ENCODE data around the gene CTNND2. TPM values are rescaled to one million over a fixed set of nuclear protein-coding genes. Genes with fewer than 3 reads are reported as not detected.

The CTNND2 gene
- total RNA-seq, 1 donor from 2014 or later, result 143 TPM

DNA sequence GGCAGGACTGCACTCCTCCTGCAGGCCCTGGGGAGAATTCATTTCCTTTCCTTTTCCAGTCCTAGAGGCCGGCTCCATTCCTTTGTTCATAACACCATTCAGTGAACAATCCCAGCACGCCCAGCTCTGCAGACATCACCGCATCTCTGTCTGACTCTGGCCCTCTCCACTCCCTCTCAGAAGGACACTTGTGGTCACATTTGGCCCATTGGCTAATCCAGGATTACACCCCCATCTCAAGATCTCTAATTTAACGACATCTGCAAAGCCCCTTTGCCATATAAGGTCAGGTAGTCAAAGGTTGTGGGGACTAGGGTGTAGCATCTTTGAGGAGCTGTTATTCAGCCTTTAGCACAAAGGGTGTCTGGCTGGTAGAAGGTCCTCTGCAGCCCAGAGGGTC lies 958.2 kb downstream of the CTNND2 start:
- H3K4me1 Mint-ChIP-seq (ENCODE audit: low read depth), result peaks cover 8% of the 10 kb centered on the region
- DNase-seq (ENCODE audit: low spot score, unreplicated experiment), result no peak
- no peaks in the 10 kb centered on the region for H3K9me3 Mint-ChIP-seq (ENCODE audit: low read depth)
- no peak overlapping the region for H3K4me3 Mint-ChIP-seq (ENCODE audit: low read depth)
- TF ChIP-seq, protein P1, sequence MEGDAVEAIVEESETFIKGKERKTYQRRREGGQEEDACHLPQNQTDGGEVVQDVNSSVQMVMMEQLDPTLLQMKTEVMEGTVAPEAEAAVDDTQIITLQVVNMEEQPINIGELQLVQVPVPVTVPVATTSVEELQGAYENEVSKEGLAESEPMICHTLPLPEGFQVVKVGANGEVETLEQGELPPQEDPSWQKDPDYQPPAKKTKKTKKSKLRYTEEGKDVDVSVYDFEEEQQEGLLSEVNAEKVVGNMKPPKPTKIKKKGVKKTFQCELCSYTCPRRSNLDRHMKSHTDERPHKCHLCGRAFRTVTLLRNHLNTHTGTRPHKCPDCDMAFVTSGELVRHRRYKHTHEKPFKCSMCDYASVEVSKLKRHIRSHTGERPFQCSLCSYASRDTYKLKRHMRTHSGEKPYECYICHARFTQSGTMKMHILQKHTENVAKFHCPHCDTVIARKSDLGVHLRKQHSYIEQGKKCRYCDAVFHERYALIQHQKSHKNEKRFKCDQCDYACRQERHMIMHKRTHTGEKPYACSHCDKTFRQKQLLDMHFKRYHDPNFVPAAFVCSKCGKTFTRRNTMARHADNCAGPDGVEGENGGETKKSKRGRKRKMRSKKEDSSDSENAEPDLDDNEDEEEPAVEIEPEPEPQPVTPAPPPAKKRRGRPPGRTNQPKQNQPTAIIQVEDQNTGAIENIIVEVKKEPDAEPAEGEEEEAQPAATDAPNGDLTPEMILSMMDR (IDR thresholded peaks at IDR 0.05; ENCODE audit: unreplicated experiment), result no peak
- peaks cover 33% of the 10 kb centered on the region for H3K27me3 Mint-ChIP-seq
- H3K36me3 Mint-ChIP-seq (ENCODE audit: insufficient read depth), result no peaks in the 10 kb centered on the region
- no peak overlapping the region for H3K27ac Mint-ChIP-seq

DNA sequence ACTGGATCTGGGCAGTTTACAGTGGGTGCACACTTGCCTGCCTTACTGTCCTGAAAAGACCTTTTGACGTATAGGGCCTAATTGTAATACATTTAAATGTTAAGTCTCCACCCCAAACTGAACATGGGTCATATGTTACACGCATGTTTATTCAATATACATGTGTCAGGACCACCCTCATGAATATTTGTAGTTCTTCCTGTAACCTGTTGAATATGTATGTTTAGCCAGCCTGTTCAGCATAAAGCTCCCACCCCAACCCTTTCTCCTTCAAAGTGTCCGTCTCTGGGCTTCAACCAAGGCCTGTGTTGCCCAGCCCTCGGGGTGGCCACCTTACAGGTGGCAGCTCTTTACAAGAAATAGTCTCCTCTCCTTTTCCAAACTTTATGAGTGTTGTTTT lies 962.3 kb downstream of the CTNND2 start:
- Mint-ChIP-seq H3K27ac (no peak overlapping the region), H3K4me1 (ENCODE audit: low read depth) (peaks cover 8% of the 10 kb centered on the region), H3K9me3 (ENCODE audit: low read depth) (no peaks in the 10 kb centered on the region), H3K27me3 (peaks cover 23% of the 10 kb centered on the region), H3K36me3 (ENCODE audit: insufficient read depth) (no peaks in the 10 kb centered on the region), H3K4me3 (ENCODE audit: low read depth) (no peak overlapping the region)
- TF ChIP-seq, protein P1 (IDR thresholded peaks at IDR 0.05; ENCODE audit: unreplicated experiment), result no peak
- no peak for DNase-seq (ENCODE audit: low spot score, unreplicated experiment)

DNA sequence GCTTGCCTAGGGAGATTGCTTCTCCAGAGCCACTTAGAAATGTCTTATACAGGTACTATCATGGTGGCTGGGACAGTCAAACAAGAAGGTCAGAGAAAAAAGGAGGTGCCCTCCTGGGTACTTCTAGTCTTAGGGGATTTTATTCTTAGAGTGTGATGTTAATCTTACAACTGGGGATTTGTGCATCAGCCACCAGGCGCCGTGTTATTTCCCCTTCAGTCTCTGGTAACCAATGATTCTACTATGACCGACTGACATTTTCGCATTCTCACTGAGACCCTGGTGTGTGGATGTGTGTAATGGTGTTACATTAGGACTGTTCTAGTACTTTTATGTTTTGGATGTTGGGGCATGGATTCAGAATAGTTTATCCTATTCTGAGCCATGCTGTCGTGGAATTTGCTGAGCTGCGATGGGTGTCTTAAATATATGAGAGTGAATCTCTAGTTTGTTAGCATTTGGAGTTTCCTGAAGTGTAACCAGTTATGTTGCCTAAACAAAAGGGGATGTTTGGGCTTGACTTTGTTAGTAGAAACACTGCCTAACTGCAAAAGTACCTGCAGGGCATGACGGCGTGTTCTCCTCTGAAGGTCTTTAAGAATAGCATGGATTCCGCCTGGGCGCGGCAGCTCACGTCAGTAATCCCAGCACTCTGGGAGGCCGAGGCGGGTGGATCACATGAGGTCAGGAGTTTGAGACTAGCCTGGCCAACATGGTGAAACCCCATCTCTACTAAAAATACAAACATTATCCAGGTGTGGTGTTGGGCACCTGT lies 968.0 kb downstream of the CTNND2 start:
- no peak overlapping the region for H3K27ac Mint-ChIP-seq
- no peaks in the 10 kb centered on the region for H3K36me3 Mint-ChIP-seq (ENCODE audit: insufficient read depth)
- peaks cover 23% of the 10 kb centered on the region for H3K27me3 Mint-ChIP-seq
- H3K9me3 Mint-ChIP-seq (ENCODE audit: low read depth), result no peaks in the 10 kb centered on the region
- TF ChIP-seq, protein P1 (IDR thresholded peaks at IDR 0.05; ENCODE audit: unreplicated experiment), result no peak
- H3K4me1 Mint-ChIP-seq (ENCODE audit: low read depth), result no peaks in the 10 kb centered on the region
- H3K4me3 Mint-ChIP-seq (ENCODE audit: low read depth), result no peak overlapping the region
- DNase-seq (ENCODE audit: low spot score, unreplicated experiment), result no peak

DNA sequence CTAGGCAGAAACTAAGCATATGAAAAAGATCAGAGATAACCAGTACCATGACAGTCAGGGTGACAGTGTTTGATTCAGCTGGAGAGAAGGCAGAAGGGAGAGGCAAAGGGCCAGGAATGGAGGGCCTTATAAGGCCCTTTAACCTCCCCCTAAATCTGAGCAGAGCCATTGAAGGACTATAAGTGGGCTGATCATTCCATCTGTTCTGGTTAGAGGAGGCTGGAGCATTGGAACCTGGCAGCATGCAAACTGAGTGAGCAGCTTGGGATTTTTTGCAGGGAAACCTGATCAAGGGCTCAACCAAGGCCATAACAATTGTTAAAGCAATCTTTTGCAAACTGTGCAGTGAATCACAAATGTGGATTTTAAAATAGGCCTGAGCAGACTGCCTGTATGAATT lies 968.7 kb downstream of the CTNND2 start:
- no peak overlapping the region for H3K27ac Mint-ChIP-seq
- no peak overlapping the region for H3K4me3 Mint-ChIP-seq (ENCODE audit: low read depth)
- DNase-seq (ENCODE audit: low spot score, unreplicated experiment), result no peak
- no peaks in the 10 kb centered on the region for H3K4me1 Mint-ChIP-seq (ENCODE audit: low read depth)
- H3K36me3 Mint-ChIP-seq (ENCODE audit: insufficient read depth), result no peaks in the 10 kb centered on the region
- TF ChIP-seq, protein P1 (IDR thresholded peaks at IDR 0.05; ENCODE audit: unreplicated experiment), result no peak
- H3K9me3 Mint-ChIP-seq (ENCODE audit: low read depth), result peaks cover under 1% of the 10 kb centered on the region
- peaks cover 23% of the 10 kb centered on the region for H3K27me3 Mint-ChIP-seq

DNA sequence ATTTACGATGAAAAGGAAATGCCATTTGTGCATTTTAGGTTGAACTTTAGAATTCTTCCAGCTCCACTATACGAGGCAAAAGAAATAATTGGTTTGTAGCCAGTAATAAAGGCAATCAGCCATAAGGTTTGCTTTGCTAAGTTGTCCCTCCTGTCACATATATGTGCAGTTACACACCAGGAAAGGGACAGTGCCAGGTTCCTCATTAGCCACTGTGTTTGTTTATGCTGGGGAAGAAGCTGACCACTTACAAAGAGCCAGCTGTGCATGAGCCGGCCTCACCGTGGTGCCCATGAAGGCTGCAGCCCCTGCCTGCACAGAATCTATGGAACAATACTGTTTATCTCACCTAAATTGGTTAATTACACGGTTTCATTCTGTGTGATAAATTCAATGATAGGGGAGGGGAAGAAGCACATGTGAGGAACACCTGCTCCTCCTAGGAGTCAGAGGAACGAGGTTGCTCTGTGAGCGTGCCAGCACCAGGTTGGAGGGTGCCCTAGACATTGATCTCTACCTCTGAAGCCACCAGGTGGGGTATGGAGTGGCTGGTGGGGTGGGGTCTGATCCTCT lies 969.4 kb downstream of the CTNND2 start:
- Mint-ChIP-seq H3K36me3 (ENCODE audit: insufficient read depth) (no peaks in the 10 kb centered on the region), H3K27ac (no peak overlapping the region), H3K27me3 (peaks cover 23% of the 10 kb centered on the region), H3K4me1 (ENCODE audit: low read depth) (no peaks in the 10 kb centered on the region), H3K4me3 (ENCODE audit: low read depth) (no peak overlapping the region), H3K9me3 (ENCODE audit: low read depth) (peaks cover 5% of the 10 kb centered on the region)
- DNase-seq (ENCODE audit: low spot score, unreplicated experiment), result no peak
- TF ChIP-seq, protein P1 (IDR thresholded peaks at IDR 0.05; ENCODE audit: unreplicated experiment), result no peak

Measured in progenitor cell of endocrine pancreas (in vitro differentiated cells).